NCI-H69 (cell line): Measurements from ENCODE around the gene RSPO4.
"Not testable (repeated sequence)": the region's sequence is repeated elsewhere in the genome, so short reads cannot be mapped to it uniquely, and the experiment has no call there.

ENCODE experiments used
- DNase-seq: peaks from one replicate; lab custom pipeline; 2025; lab: John Stamatoyannopoulos, UW

Gene RSPO4

GRCh38 chr20:1003920-1004697 is 2.0 kb upstream of the RSPO4 start:
- DNase-seq, result no peak

GRCh38 chr20:1002682-1003561 is 811 bp upstream of the RSPO4 start:
- no peak for DNase-seq

GRCh38 chr20:1001116-1001515 is 995 bp downstream of the RSPO4 start:
- DNase-seq, result no peak

GRCh38 chr20:998231-998830 is 3.8 kb downstream of the RSPO4 start:
- DNase-seq, result no peak

GRCh38 chr20:997486-997885 is 4.6 kb downstream of the RSPO4 start:
- no peak for DNase-seq

- DNase-seq, result no peak
Measured at GRCh38 chr20:997016-997415, 5.1 kb downstream of the RSPO4 start.

- DNase-seq, result no peak
Measured at GRCh38 chr20:995170-995569, 6.9 kb downstream of the RSPO4 start.

- no peak for DNase-seq
Measured at GRCh38 chr20:992801-993535, 9.1 kb downstream of the RSPO4 start.

GRCh38 chr20:991850-992249 is 10.3 kb downstream of the RSPO4 start:
- peak; percentile 5 for DNase-seq

GRCh38 chr20:990293-990959 is 11.7 kb downstream of the RSPO4 start:
- DNase-seq, result no peak

- DNase-seq, result no peak
Measured at GRCh38 chr20:988272-988671, 13.8 kb downstream of the RSPO4 start.

- no peak for DNase-seq
Measured at GRCh38 chr20:987677-988076, 14.4 kb downstream of the RSPO4 start.

- DNase-seq, result peak; percentile 8
Measured at GRCh38 chr20:986733-987355, 15.3 kb downstream of the RSPO4 start.

GRCh38 chr20:984994-985393 is 17.1 kb downstream of the RSPO4 start:
- DNase-seq, result not testable (repeated sequence)

- DNase-seq, result no peak
Measured at GRCh38 chr20:982754-983153, 19.4 kb downstream of the RSPO4 start.

- DNase-seq, result no peak
Measured at GRCh38 chr20:977021-977420, 25.1 kb downstream of the RSPO4 start.

- no peak for DNase-seq
Measured at GRCh38 chr20:976033-976432, 26.1 kb downstream of the RSPO4 start.

GRCh38 chr20:973785-974194 is 28.3 kb downstream of the RSPO4 start:
- peak; percentile 53 for DNase-seq

GRCh38 chr20:972256-972655 is 29.9 kb downstream of the RSPO4 start:
- DNase-seq, result no peak

- no peak for DNase-seq
Measured at GRCh38 chr20:971346-971745, 30.8 kb downstream of the RSPO4 start.

- DNase-seq, result no peak
Measured at GRCh38 chr20:969868-970267, 32.2 kb downstream of the RSPO4 start.
